Stimulated activated CD8-positive, alpha-beta memory T cell treated with anti-CD3 and anti-CD28 coated beads, Interleukin-2, amount 100 ng/mL, for 48 hours (primary cell): ENCODE measurements around the gene TRAPPC8.
"Not testable (repeated sequence)": the region's sequence is repeated elsewhere in the genome, so short reads cannot be mapped to it uniquely, and the experiment has no call there.

Experiments used
- DNase-seq, 2 donors: peaks; one replicate each; pipeline ENCODE4 v3.0.0-alpha.2; 2020; ENCODE audit warnings: low read depth in 2 of 2

The TRAPPC8 gene, protein sequence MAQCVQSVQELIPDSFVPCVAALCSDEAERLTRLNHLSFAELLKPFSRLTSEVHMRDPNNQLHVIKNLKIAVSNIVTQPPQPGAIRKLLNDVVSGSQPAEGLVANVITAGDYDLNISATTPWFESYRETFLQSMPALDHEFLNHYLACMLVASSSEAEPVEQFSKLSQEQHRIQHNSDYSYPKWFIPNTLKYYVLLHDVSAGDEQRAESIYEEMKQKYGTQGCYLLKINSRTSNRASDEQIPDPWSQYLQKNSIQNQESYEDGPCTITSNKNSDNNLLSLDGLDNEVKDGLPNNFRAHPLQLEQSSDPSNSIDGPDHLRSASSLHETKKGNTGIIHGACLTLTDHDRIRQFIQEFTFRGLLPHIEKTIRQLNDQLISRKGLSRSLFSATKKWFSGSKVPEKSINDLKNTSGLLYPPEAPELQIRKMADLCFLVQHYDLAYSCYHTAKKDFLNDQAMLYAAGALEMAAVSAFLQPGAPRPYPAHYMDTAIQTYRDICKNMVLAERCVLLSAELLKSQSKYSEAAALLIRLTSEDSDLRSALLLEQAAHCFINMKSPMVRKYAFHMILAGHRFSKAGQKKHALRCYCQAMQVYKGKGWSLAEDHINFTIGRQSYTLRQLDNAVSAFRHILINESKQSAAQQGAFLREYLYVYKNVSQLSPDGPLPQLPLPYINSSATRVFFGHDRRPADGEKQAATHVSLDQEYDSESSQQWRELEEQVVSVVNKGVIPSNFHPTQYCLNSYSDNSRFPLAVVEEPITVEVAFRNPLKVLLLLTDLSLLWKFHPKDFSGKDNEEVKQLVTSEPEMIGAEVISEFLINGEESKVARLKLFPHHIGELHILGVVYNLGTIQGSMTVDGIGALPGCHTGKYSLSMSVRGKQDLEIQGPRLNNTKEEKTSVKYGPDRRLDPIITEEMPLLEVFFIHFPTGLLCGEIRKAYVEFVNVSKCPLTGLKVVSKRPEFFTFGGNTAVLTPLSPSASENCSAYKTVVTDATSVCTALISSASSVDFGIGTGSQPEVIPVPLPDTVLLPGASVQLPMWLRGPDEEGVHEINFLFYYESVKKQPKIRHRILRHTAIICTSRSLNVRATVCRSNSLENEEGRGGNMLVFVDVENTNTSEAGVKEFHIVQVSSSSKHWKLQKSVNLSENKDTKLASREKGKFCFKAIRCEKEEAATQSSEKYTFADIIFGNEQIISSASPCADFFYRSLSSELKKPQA (N-terminal part only)

DNA sequence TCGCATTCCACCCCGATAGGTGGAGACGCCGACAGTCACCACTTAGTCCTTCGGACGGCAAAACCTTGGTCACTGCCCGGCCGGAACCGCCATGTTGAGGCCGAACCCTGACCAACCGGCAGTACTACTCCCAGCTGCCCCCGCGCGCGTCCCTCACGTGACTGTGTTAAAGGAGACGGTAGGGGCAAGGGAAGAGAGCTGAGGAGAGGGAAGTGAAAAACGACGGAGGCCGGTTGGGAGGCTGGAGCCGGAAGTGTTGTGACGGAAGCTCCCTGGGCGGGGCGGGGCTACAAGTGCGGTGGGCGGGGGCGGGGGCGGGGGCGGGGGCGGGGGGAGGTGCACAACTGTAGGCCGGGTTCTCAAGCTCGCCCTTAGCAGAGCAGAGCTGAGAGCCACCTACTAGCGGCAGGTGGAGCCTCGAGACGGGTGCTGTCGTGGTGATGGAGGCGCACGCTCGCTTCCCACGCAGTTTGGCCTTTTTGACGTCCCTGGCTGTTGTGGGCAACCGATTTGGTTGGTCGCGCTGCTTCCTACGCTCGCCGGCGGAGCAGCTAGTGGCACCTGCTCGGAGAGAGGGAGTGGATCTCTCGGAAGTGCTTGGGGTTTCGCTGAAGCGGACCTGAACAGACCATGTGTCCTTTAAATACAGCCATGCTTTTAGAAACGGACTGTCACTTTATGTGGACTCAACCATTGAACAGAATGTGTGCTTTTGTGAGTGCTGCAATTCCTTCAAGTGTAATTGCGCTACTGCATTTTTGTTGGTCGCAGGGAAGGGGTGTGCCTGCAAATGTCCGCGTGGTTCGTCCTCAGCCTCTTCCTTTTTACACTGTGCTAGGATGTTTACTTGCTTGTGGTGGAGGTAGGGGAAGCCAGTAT, at the start of gene TRAPPC8:
TSS of gene TRAPPC8 (minus strand) at position 130 of the 879 bp plus-strand sequence. CDS start 364 bp downstream, outside the sequence.
- DNase-seq: peak; percentile 84 to 86

DNA sequence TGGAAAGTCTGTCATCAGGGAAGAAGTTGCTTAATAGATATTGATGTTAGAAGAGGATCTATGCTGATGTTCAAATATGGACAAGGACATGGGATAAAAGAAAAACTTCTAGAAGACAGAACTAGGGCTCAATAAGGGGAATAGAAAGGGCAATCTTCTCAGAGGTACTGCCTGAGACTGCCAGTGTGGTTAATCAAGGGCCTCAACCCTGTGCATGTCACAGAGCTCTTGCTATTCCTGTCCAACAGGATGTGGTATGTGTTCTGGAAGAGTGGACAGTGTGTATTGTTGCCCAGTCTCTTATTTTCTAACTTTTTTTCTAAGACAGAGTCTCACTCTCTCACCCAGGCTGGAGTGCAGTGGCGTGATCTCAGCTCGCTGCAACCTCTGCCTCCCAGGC, 47.9 kb upstream of the TRAPPC8 start:
- no peak for DNase-seq

DNA sequence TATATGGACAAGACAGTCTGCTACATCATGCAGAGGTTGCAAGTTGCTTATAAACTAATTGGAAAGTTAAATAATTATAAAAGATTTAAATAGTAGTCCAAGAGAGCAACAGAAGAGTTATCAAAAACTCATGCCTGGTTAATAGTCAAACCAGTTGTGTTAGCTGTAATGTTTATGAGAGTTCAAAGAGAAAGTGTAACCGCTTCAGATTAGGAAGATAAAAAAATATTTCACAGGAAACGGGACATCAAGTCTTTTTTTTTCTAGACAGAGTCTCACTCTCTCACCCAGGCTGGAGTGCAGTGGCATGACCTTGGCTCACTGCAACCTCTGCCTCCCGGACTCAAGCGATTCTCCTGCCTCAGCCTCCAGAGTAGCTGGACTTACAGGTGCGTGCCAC, 41.0 kb upstream of the TRAPPC8 start:
- DNase-seq: no peak

DNA sequence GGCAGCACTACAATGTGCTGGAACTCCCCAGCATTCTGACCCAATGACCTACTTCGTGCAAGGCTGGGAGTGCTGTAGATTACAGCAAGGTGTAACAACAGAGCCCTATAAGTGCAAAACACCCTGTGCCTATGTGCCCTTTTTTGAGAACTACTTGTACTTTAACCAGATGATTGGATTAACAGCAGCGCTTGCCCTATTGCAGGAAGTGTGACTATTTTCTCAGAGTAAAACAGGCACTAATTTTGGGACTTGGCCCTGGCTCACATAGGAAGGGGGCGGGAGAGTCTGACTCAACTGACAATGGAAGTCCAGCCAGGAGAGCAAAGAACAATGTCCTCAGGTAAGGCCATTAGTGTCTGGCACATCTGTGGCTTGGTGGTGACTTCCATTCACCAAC, 40.1 kb upstream of the TRAPPC8 start:
- DNase-seq: no peak

GRCh38 chr18:31980863-31981262, 37.9 kb upstream of the TRAPPC8 start:
- no peak for DNase-seq

DNA sequence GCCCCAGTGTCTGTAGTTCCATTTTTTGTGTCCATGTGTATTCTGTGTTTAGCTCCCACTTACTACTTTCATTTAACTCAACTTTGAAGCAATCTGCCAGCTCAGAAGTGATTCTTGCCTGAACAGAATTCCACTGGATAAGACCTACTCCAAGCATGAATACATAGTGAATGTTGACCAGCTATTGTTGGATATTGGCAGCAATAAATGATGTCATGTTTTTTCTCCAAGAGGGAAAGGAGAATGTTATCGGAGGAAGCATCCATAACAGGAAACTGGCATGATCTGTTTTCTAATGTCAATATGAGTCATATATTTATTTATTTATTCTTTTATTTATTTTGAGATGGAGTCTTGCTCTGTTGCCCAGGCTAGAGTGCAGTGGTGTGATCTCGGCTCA, 36.8 kb upstream of the TRAPPC8 start:
- DNase-seq: no peak

DNA sequence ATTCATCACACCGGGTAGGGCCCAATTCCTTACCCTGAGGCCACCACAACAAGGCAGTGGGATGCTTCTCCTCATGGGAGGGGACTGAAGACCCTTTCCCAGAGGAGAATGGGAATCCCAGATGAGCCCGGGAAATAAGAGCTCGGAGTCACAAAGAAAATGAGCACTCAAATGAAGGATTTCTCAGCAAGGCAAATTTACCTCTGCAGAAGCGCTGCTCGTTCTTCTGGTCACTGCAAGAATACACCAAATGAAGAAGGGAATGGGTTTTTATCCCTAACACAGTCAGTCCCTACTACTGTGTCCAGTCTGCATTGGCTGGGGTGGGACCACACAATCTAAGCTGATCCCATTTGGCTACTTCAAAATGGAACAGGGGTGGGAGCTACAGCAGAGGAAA, 35.7 kb upstream of the TRAPPC8 start:
- no peak for DNase-seq

- no peak for DNase-seq
Observed at GRCh38 chr18:31977270-31977872, 34.4 kb upstream of the TRAPPC8 start.

- no peak for DNase-seq
Observed at GRCh38 chr18:31976242-31976641, 33.3 kb upstream of the TRAPPC8 start.

DNA sequence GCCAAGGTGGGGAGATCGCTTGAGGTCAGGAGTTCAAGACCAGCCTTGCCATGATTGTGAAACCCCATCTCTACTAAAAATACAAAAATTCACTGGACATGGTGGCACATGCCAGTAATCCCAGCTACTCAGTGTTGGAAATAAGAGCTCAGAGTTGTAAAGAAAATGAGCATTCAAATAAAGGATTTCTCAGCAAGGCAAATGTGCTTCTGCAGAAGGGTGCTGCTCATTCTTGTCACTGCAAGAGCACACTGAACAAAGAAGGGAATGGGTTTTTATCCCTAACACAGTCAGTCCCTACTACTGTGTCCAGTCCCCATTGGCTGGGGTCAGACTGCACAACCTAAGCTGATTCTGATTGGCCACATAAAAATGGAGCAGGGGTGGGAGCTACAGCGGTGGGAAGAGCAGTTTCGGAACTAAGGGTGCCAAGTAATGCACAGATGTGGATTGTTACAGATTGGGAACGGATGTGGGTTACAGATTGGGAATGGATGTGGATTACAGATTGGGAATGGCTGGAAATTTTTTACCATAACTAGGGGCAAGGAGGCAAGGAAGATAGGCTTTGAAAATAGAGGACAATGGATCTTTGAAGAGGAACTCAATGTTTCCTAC, 31.1 kb upstream of the TRAPPC8 start:
- no peak for DNase-seq

- no peak for DNase-seq
Observed at GRCh38 chr18:31970617-31971016, 27.7 kb upstream of the TRAPPC8 start.

- no peak for DNase-seq
Observed at GRCh38 chr18:31965316-31965970, 22.5 kb upstream of the TRAPPC8 start.

GRCh38 chr18:31957728-31958127, 14.8 kb upstream of the TRAPPC8 start:
- DNase-seq: no peak

GRCh38 chr18:31954349-31954748, 11.4 kb upstream of the TRAPPC8 start:
- no peak for DNase-seq

GRCh38 chr18:31953699-31954098, 10.8 kb upstream of the TRAPPC8 start:
- DNase-seq: not testable (repeated sequence)

DNA sequence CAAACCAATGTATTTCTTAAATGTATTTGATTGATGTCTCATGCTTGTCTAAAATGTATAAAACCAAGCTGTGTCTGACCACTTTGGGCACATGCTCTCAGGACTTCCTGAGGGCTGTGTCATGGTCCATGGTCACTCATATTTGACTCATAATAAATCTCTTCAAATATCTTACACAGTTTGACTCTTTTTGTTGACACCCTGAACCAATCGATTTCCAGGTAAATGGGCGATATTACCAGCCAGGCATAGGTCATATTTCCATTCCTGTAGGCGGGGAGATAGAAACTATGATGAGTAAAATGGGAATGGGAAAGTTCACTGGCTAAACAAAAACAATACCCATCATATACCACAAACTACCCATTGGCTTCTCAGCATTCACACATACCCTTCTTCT, 9.3 kb upstream of the TRAPPC8 start:
- no peak for DNase-seq

GRCh38 chr18:31950583-31950982, 7.7 kb upstream of the TRAPPC8 start:
- no peak for DNase-seq

- not testable (repeated sequence) for DNase-seq
Observed at GRCh38 chr18:31948349-31948748, 5.4 kb upstream of the TRAPPC8 start.

DNA sequence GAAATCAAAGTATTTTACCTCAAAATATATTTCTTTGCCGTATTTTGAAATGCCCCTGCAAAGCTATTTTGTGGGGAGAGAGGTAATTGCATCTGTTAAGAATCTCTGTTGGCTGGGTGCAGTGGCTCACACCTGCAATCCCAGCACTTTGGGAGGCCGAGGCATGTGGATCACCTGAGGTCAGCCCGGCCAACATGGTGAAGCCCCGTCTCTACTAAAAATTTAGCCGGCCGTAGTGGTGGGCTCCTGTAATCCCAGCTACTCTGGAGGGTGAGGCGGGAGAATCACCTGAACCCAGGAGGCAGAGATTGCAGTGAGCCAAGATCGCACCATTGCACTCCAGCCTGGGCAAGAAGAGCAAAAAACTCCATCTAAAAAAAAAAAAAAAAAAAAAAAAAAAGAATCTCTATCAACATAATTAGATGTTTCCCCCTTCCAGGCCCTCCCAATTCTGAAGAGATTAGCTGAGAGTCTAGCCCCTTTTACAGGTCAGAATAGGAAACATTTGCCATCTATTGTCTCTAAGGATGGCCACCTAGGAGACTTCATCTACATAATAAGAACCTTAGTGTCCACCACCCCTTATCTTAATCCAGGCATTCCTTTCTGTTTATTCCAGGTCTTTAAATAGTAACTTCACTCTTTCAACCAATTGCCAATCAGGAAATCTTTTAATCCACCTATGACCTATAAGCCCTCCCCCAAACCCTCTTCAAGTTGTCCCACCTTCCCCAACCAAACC, 3.5 kb upstream of the TRAPPC8 start:
- DNase-seq: no peak
